Forelimb muscle (tissue), 1 donor: ENCODE measurements around the gene PITRM1. TPM values are rescaled to one million over a fixed set of nuclear protein-coding genes. Genes with fewer than 3 reads are reported as not detected.

Experiments
- DNase-seq: peaks from one replicate; pipeline ENCODE4 v3.0.0-alpha.2; 2013; ENCODE audit warnings: low read depth
- polyA plus RNA-seq: library from polyadenylated mRNA; unstranded; fragments of 120-200 nt; gene quantifications from one replicate; pipeline ENCODE4 v1.2.1, GENCODE V29; 2013; ENCODE audit not compliant: insufficient read length

Gene PITRM1
- polyA plus RNA-seq, 1 donor = 65.7 TPM

- DNase-seq = no peak
Observed at GRCh38 chr10:3102720-3103427, 69.7 kb downstream of the PITRM1 start.

GRCh38 chr10:3100856-3101640 lies 71.5 kb downstream of the PITRM1 start:
- no peak for DNase-seq

- no peak for DNase-seq
Observed at GRCh38 chr10:3100093-3100792, 72.3 kb downstream of the PITRM1 start.

GRCh38 chr10:3099291-3100092 lies 73.1 kb downstream of the PITRM1 start:
- DNase-seq = no peak

GRCh38 chr10:3098689-3099088 lies 73.9 kb downstream of the PITRM1 start:
- DNase-seq = no peak

GRCh38 chr10:3097160-3097559 lies 75.4 kb downstream of the PITRM1 start:
- no peak for DNase-seq

- DNase-seq = no peak
Observed at GRCh38 chr10:3096149-3096548, 76.4 kb downstream of the PITRM1 start.

GRCh38 chr10:3095373-3096139 lies 77.0 kb downstream of the PITRM1 start:
- DNase-seq = no peak

- DNase-seq = no peak
Observed at GRCh38 chr10:3094609-3095036, 78.0 kb downstream of the PITRM1 start.

GRCh38 chr10:3093996-3094395 lies 78.6 kb downstream of the PITRM1 start:
- DNase-seq = no peak

- no peak for DNase-seq
Observed at GRCh38 chr10:3091921-3092320, 80.7 kb downstream of the PITRM1 start.

- no peak for DNase-seq
Observed at GRCh38 chr10:3090914-3091787, 81.4 kb downstream of the PITRM1 start.

- no peak for DNase-seq
Observed at GRCh38 chr10:3090388-3090787, 82.2 kb downstream of the PITRM1 start.

Other genes with a start within 250 kb of the PITRM1 start
- gene PFKP, start 105.2 kb downstream of the PITRM1 start, polyA plus RNA-seq = 23.8 TPM